HFFc6 (cell line): ENCODE measurements around the gene LMNB1. TPM values are rescaled to one million over a fixed set of nuclear protein-coding genes. Genes with fewer than 3 reads are reported as not detected.
"Not testable (repeated sequence)": the region's sequence is repeated elsewhere in the genome, so short reads cannot be mapped to it uniquely, and the experiment has no call there.

Experiments
- DNase-seq: peaks from one replicate; pipeline ENCODE4 v3.0.0-alpha.2; 2018
- H3K27ac Mint-ChIP-seq: 2 replicates; pipeline ENCODE4 v1.8.0; 2020; ENCODE audit warnings: mild to moderate bottlenecking, mixed read lengths
- H3K27me3 Mint-ChIP-seq: 2 replicates; pipeline ENCODE4 v1.8.0; 2021; ENCODE audit warnings: mild to moderate bottlenecking, moderate library complexity, mixed read lengths; ENCODE audit not compliant: insufficient read depth
- H3K36me3 Mint-ChIP-seq: 2 replicates; pipeline ENCODE4 v1.8.0; 2021; ENCODE audit warnings: low read depth, mixed read lengths
- H3K4me1 Mint-ChIP-seq: 2 replicates; pipeline ENCODE4 v1.8.0; 2020; ENCODE audit warnings: low read depth, mixed read lengths
- H3K4me3 Mint-ChIP-seq: 2 replicates; pipeline ENCODE4 v1.8.0; 2020; ENCODE audit warnings: mild to moderate bottlenecking, moderate library complexity, mixed read lengths
- H3K9me3 Mint-ChIP-seq: 2 replicates; pipeline ENCODE4 v1.8.0; 2020; ENCODE audit warnings: mild to moderate bottlenecking, mixed read lengths
- total RNA-seq, 6 experiments: library from RNA; stranded (reverse); fragmentation: NEBNext Ultra II Directional; extraction: Animal tissue kit (Norgen Biotek cat#: 25700); gene quantifications; 2 replicates in 1 of 6; 3 replicates in 5 of 6; pipeline ENCODE4 v1.2.3, GENCODE V29; 2021
- TF ChIP-seq, protein P1 (sequence below): fragments of 200-600 bp; sonication (generic); IDR thresholded peaks from 2 replicates; pipeline ENCODE4 v1.5.0; 2021; ENCODE audit warnings: antibody characterized with exemption, mild to moderate bottlenecking

The LMNB1 gene
- total RNA-seq, 6 experiments from 2014 or later, result 26.2 to 55.4 (median 51.0) TPM

- no peak for DNase-seq
- H3K27ac Mint-ChIP-seq, result no peak overlapping the region
- no peaks in the 10 kb centered on the region; the same call in 1 of the 2 replicates for H3K27me3 Mint-ChIP-seq
Measured at GRCh38 chr5:126852091-126852571, 75.2 kb downstream of the LMNB1 start.

DNA sequence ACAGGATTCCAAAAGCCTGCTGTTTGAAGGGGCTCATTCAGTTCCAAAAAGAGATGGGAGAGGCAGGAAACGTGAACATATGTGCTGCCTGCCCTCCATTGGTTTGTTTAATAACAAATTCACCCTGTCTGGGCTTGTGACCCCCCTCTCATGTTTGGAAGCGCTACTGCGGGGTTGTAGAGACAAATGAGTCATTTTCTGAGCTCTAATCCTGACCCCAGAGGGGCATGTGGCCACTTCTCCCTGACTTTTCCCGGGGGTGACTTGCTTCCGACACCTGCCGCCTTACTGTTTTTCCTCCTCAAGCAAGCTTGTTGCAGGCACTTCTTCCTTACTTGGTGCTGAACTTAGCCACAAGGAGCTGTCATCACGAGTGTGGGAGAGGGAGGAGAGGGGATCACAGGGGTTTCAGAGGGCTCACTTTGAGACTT lies 75.9 kb downstream of the LMNB1 start:
- no peaks in the 10 kb centered on the region for H3K4me1 Mint-ChIP-seq

More at GRCh38 chr5:126852091-126852571, 75.2 kb downstream of the LMNB1 start:
- Mint-ChIP-seq H3K9me3 (no peaks in the 10 kb centered on the region), H3K4me1 (no peaks in the 10 kb centered on the region), H3K4me3 (no peak overlapping the region), H3K36me3 (peaks cover 9% of the 10 kb centered on the region; the same call in 1 of the 2 replicates)
- TF ChIP-seq, protein P1, sequence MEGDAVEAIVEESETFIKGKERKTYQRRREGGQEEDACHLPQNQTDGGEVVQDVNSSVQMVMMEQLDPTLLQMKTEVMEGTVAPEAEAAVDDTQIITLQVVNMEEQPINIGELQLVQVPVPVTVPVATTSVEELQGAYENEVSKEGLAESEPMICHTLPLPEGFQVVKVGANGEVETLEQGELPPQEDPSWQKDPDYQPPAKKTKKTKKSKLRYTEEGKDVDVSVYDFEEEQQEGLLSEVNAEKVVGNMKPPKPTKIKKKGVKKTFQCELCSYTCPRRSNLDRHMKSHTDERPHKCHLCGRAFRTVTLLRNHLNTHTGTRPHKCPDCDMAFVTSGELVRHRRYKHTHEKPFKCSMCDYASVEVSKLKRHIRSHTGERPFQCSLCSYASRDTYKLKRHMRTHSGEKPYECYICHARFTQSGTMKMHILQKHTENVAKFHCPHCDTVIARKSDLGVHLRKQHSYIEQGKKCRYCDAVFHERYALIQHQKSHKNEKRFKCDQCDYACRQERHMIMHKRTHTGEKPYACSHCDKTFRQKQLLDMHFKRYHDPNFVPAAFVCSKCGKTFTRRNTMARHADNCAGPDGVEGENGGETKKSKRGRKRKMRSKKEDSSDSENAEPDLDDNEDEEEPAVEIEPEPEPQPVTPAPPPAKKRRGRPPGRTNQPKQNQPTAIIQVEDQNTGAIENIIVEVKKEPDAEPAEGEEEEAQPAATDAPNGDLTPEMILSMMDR, result no peak

DNA sequence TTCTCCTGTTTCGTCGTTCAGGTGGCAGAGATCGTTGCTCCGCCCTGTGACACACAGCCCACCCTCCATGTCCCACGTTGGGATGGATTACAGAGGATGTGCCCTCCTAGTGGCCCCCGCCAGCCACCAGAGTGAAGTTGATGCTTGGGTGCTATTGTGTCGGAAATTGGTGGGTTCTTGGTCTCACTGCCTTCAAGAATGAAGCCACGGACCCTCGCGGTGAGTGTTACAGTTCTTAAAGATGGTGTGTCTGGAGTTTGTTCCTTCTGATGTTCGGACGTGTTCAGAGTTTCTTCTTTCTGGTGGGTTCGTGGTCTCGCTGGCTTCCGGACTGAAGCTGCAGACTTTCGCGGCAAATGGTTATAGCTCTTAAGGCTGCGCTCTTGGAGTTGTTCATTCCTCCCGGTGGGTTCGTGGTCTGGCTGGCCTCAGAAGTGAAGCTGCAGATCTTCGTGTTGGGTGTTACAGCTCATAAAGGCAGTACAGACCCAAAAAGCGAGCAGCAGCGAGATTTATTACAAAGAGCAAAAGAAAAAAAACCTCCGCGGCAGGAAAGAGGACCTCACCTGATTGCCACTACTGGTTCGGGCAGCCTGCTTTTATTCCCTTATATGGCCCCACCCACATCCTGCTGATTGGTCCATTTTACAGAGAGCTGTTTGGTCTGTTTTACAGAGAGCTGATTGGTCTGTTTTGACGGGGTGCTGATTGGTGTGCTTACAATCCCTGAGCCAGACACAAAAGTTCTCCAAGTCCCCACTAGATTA lies 76.8 kb downstream of the LMNB1 start:
- not testable (repeated sequence) for H3K9me3 Mint-ChIP-seq, H3K27ac Mint-ChIP-seq, H3K4me1 Mint-ChIP-seq, H3K36me3 Mint-ChIP-seq, H3K27me3 Mint-ChIP-seq, H3K4me3 Mint-ChIP-seq, DNase-seq

More for the DNA sequence above, 75.9 kb downstream of the LMNB1 start:
- DNase-seq, result no peak
- H3K4me3 Mint-ChIP-seq, result no peak overlapping the region
- peaks cover 9% of the 10 kb centered on the region; the same call in 1 of the 2 replicates for H3K36me3 Mint-ChIP-seq
- H3K9me3 Mint-ChIP-seq, result no peaks in the 10 kb centered on the region
- H3K27me3 Mint-ChIP-seq, result no peaks in the 10 kb centered on the region; the same call in 1 of the 2 replicates
- TF ChIP-seq, protein P1, result no peak
- no peak overlapping the region for H3K27ac Mint-ChIP-seq

DNA sequence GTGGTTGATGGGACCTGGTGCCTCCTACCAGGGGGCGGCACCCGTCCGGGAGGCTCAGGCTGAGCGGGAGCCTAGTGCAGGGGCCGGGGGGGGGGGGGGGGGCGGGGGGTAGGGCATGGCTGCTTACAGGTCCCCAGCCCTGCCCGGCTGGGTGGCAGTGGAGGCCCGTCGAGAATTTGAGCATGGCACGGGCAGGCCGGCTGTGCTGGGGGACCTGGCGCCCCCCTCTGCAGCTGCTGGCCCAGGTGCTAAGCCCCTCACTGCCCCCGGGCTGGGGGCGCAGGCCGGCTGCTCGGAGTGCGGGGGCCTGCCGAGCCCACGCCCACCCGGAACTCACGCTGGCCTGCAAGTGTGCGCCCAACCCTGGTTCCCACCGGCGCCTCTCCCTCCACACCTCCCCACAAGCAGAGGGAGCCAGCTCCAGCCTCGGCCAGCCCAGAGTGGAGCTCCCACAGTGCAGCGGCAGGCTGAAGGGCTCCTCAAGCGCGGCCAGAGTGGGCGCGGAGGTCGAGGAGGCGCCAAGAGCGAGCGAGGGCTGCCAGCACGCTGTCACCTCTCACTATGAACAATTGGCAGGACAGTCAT lies 77.7 kb downstream of the LMNB1 start:
- no peaks in the 10 kb centered on the region; the same call in 1 of the 2 replicates for H3K27me3 Mint-ChIP-seq
- H3K4me1 Mint-ChIP-seq, result no peaks in the 10 kb centered on the region
- H3K36me3 Mint-ChIP-seq, result peaks cover 9% of the 10 kb centered on the region; the same call in 1 of the 2 replicates
- TF ChIP-seq, protein P1, result no peak
- no peaks in the 10 kb centered on the region for H3K9me3 Mint-ChIP-seq
- DNase-seq, result no peak
- no peak overlapping the region for H3K27ac Mint-ChIP-seq
- no peak overlapping the region for H3K4me3 Mint-ChIP-seq

DNA sequence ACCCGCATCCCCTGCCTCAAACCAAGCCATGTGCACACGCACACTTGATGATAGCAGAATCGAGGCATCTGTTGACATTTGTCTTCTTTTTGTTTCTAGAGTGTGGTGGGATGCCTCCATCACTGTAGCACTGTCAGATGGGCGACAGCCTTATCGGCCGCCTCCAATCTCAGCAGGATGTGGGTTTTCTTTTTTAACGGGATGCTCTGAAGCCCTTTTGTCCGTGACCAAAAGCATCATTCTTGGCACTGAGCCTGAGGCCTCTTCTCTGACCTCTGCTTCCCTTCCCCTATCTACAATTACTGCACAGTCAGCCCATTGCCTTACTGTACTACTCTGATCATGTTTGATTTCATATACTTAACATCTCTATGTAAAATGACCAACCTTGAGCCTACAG lies 78.3 kb downstream of the LMNB1 start:
- Mint-ChIP-seq H3K27me3 (no peaks in the 10 kb centered on the region; the same call in 1 of the 2 replicates), H3K4me3 (no peak overlapping the region), H3K27ac (no peak overlapping the region), H3K36me3 (peaks cover 9% of the 10 kb centered on the region; the same call in 1 of the 2 replicates), H3K4me1 (no peaks in the 10 kb centered on the region), H3K9me3 (no peaks in the 10 kb centered on the region)
- DNase-seq, result no peak
- TF ChIP-seq, protein P1, result no peak
